Psoas muscle (tissue), 8 donors: ENCODE measurements around the gene OCA2. TPM values are rescaled to one million over a fixed set of nuclear protein-coding genes. Genes with fewer than 3 reads are reported as not detected.

ENCODE experiments used
- ATAC-seq, 4 donors: fragments of 200-7000 bp; cut with Tn5 transposase; one replicate each; pipeline ENCODE4 v1.9.1; 2020; ENCODE audit warnings: moderate library complexity in 3 of 4, mild to moderate bottlenecking in 2 of 4
- DNase-seq, 2 donors: peaks; one replicate each; pipeline ENCODE4 v3.0.0-alpha.2; 2020
- H3K27ac ChIP-seq: fragments of 200-600 bp; one replicate; pipeline ENCODE4 v1.8.0; 2022
- H3K27me3 ChIP-seq, 3 donors: fragments of 200-600 bp in 1 of 3; one replicate each; pipeline versions ENCODE4 v1.6.1 to v1.8.0; 2013 to 2022; ENCODE audit warnings: low read length in 2 of 3, mild to moderate bottlenecking in 2 of 3, moderate library complexity in 1 of 3; ENCODE audit not compliant: insufficient read depth in 3 of 3
- H3K36me3 ChIP-seq, 2 donors: fragments of 200-600 bp in 1 of 2; one replicate each; pipeline versions ENCODE4 v1.6.1 to v1.8.0; 2013 to 2022; ENCODE audit warnings: low read depth in 1 of 2, mild to moderate bottlenecking in 1 of 2, moderate library complexity in 1 of 2; ENCODE audit not compliant: insufficient read depth in 1 of 2
- H3K4me1 ChIP-seq: fragments of 200-600 bp; one replicate; pipeline ENCODE4 v1.8.0; 2022
- H3K4me3 ChIP-seq: fragments of 200-600 bp; one replicate; pipeline ENCODE4 v1.8.0; 2022; ENCODE audit warnings: mild to moderate bottlenecking
- H3K9me3 ChIP-seq: fragments of 200-600 bp; one replicate; pipeline ENCODE4 v1.8.0; 2022
- CTCF ChIP-seq: fragments of 200-600 bp; IDR thresholded peaks from one replicate; pipeline ENCODE4 v1.8.0; 2022; ENCODE audit warnings: antibody characterized with exemption
- WGBS, 3 donors: extraction: QIAGEN DNeasy Blood & Tissue Kit; methylation state at CpG; one replicate each; pipeline versions ENCODE4 v1.1.6 to v1.1.7; 2013; 5-methylcytosine and 5-hydroxymethylcytosine counted together
- intact Hi-C, 2 donors: fragments of 100-400 bp; cut with DNase I; formaldehyde crosslinking; loops; one replicate each; pipeline versions ENCODE4 v1.11.0 to v1.14.2; 2022
- polyA plus RNA-seq, 3 donors: library from polyadenylated mRNA; stranded (reverse); fragments of 200-250 nt; gene quantifications; one replicate each; pipeline ENCODE4 v1.2.3, GENCODE V29; 2013
- total RNA-seq, 4 donors: library from RNA; stranded (reverse); fragmentation: NEBNext Ultra II Directional in 2 of 4; extraction: Animal tissue kit (Norgen Biotek cat#: 25700) in 2 of 4; gene quantifications; one replicate each; pipeline versions ENCODE4 v1.2.1 to v1.2.4, GENCODE V29; 2021 to 2023
- donor health status: healthy with polysubstance abuse.
- donor health status: DM: no; HTN: no; CAD: no; lungs with moderate emphysema.
- donor health status: Bipolar disorder and iron deficiency.
- donor health status: healthy.
- donor health status: DM: yes; HTN: yes; CAD: no.
- donor health status: DM: no; HTN: no; CAD: no.
- donor health status: DM: no; HTN: no; CAD: no.
- donor health status: DM: yes; HTN: yes; CAD: no.

OCA2 gene
- total and polyA plus RNA-seq, 7 donors = 0.03 to 0.52 (median 0.17) TPM; not detected in 2

- ATAC-seq (no peak), DNase-seq (no peak)
- no peak for TF ChIP-seq CTCF
- no peaks in the 10 kb centered on the region for H3K36me3 ChIP-seq
- H3K27ac ChIP-seq = no peak overlapping the region
- WGBS, 3 donors = 84 to 93% (median 90%) methylated on average over 5 of the region's 5 CpGs
- no peak overlapping the region for H3K4me3 ChIP-seq
- no peaks in the 10 kb centered on the region for H3K27me3 ChIP-seq
- H3K4me1 ChIP-seq = no peaks in the 10 kb centered on the region
- H3K9me3 ChIP-seq = no peaks in the 10 kb centered on the region
- intact Hi-C loops = no loop called here
These were observed 352.6 kb downstream of the OCA2 start for GRCh38 chr15:27746401-27746955.

- TF ChIP-seq CTCF = no peak
- intact Hi-C loops = no loop called here
These were observed 354.5 kb downstream of the OCA2 start for GRCh38 chr15:27744641-27745040.

GRCh38 chr15:27743638-27744037 is 355.5 kb downstream of the OCA2 start:
- DNase-seq (no peak), ATAC-seq (no peak)
- H3K27me3 ChIP-seq = peaks cover 0 to 2% (median 0%) of the 10 kb centered on the region in 3 donors
- H3K4me1 ChIP-seq = no peaks in the 10 kb centered on the region
- H3K27ac ChIP-seq = no peak overlapping the region
- TF ChIP-seq CTCF = no peak
- 66 to 74% (median 73%) methylated on average over 8 of the region's 8 CpGs for WGBS, 3 donors
- no peaks in the 10 kb centered on the region for H3K9me3 ChIP-seq
- intact Hi-C loops = no loop called here
- H3K36me3 ChIP-seq = no peaks in the 10 kb centered on the region
- H3K4me3 ChIP-seq = no peak overlapping the region

More at GRCh38 chr15:27744641-27745040, 354.5 kb downstream of the OCA2 start:
- no peaks in the 10 kb centered on the region for H3K36me3 ChIP-seq
- DNase-seq (no peak), ATAC-seq (no peak)
- no peaks in the 10 kb centered on the region for H3K4me1 ChIP-seq
- H3K27ac ChIP-seq = no peak overlapping the region
- WGBS, 3 donors = 90 to 93% (median 93%) methylated on average over 3 of the region's 3 CpGs
- H3K27me3 ChIP-seq = peaks cover 0 to 2% (median 0%) of the 10 kb centered on the region in 3 donors
- H3K4me3 ChIP-seq = no peak overlapping the region
- no peaks in the 10 kb centered on the region for H3K9me3 ChIP-seq

GRCh38 chr15:27742751-27743477 is 356.2 kb downstream of the OCA2 start:
- H3K9me3 ChIP-seq = no peaks in the 10 kb centered on the region
- no peak for TF ChIP-seq CTCF
- H3K4me1 ChIP-seq = no peaks in the 10 kb centered on the region
- intact Hi-C loops = no loop called here
- H3K27me3 ChIP-seq = peaks cover 0 to 2% (median 0%) of the 10 kb centered on the region in 3 donors
- no peak for DNase-seq
- 29 to 44% (median 41%) methylated on average over 16 of the region's 16 CpGs for WGBS, 3 donors
- no peaks in the 10 kb centered on the region for H3K36me3 ChIP-seq
- ATAC-seq = no peak
- no peak overlapping the region for H3K27ac ChIP-seq
- H3K4me3 ChIP-seq = no peak overlapping the region
